ENCODE measurements around the gene HECA.
A peak's percentile ranks its signal among the peaks of the same experiment; 100 is the strongest.
"Not testable (repeated sequence)": the region's sequence is repeated elsewhere in the genome, so short reads cannot be mapped to it uniquely, and the experiment has no call there.

The HECA gene

GRCh38 chr6:139134817-139135577 is at the start of gene HECA:
HECA (plus strand) TSS chr6:139135080; CDS start chr6:139135397, 317 bp downstream.
- peak; percentile 97 to 99 for DNase-seq (ENCODE audit: low read depth in 2 of 2)

- DNase-seq (ENCODE audit: low read depth in 2 of 2), result no peak
Measured at GRCh38 chr6:139091826-139092225, 43.1 kb upstream of the HECA start.

DNA sequence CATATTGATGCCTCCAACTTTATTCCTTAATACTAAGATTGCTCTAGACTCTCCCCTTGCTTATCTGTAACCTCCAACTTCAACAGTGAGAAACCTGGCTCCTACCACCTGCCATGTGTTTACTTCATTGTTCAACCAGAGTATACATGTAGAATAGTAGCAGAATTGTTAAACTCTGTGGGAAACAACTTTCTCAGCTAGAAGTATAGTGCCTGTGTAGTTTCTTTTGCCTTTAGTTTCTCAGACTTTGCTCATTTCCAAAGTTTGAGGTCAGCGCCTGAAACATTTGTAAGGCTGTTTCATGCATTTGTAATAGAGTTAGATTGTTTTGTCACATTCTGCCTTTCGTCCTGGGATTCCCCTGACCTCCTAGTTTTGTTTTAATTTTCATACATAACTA is 34.9 kb upstream of the HECA start:
- DNase-seq (ENCODE audit: low read depth in 2 of 2), result no peak

- DNase-seq (ENCODE audit: low read depth in 2 of 2), result no peak
Measured at GRCh38 chr6:139107051-139107450, 27.8 kb upstream of the HECA start.

DNA sequence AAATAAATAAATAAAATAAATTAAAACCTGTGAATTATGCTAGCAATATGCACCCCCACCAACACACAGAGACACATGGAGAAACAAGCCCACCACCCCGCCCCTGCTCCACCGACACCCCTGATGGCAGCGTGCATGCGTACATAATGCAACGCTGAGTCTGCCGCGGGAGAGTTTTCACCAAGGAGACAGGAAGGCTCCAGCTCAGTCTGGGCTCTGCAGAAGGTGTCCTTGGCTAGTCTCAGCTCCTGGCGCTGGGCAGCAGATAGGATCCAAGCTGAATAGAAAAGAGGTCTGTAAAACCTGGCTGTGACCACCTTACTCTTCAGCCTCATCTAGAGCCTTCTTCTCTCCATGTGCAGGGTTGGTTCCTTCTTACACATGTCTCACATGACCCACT is 26.5 kb upstream of the HECA start:
- DNase-seq (ENCODE audit: low read depth in 2 of 2), result no peak

- peak; percentile 19 to 23 for DNase-seq (ENCODE audit: low read depth in 2 of 2)
Measured at GRCh38 chr6:139109558-139109957, 25.3 kb upstream of the HECA start.

GRCh38 chr6:139112146-139112545 is 22.7 kb upstream of the HECA start:
- DNase-seq (ENCODE audit: low read depth in 2 of 2), result no peak

DNA sequence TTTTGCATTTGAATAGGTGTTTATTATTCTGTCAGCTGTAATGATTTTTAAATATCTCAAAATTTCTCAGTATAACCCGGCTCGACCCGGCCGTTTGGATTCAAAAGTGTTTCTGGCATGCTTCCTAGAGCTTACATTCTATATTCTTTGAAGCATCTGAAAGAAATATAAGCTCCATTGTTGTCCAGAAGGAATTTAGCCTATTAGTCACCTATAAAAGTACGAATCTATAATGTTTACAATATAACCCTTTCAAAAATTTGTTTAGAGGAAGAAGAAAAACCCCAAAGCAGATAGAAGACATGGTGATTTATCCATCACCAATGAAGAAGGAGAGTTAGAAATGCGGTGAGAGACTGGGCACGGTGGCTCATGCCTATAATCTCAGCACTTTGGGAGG is 22.3 kb upstream of the HECA start:
- DNase-seq (ENCODE audit: low read depth in 2 of 2), result no peak

DNA sequence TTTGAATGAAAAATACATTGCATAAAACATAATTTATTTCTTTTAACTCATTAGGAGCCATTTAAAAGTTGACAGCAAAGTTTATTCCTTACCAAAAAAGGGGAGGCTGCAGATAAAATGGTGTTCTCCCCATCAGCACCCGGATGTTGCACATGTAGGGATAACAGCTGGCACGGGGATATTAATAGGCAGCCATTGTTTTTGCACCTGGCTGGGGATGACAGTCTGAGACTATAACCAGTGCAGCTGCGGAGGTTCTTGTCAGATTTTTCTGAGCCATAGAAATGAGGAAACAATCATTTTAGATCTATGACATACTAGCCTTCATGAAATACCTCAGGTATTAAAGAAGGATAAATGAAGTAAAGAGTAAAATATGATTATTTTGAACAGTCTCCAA is 20.1 kb upstream of the HECA start:
- no peak for DNase-seq (ENCODE audit: low read depth in 2 of 2)

DNA sequence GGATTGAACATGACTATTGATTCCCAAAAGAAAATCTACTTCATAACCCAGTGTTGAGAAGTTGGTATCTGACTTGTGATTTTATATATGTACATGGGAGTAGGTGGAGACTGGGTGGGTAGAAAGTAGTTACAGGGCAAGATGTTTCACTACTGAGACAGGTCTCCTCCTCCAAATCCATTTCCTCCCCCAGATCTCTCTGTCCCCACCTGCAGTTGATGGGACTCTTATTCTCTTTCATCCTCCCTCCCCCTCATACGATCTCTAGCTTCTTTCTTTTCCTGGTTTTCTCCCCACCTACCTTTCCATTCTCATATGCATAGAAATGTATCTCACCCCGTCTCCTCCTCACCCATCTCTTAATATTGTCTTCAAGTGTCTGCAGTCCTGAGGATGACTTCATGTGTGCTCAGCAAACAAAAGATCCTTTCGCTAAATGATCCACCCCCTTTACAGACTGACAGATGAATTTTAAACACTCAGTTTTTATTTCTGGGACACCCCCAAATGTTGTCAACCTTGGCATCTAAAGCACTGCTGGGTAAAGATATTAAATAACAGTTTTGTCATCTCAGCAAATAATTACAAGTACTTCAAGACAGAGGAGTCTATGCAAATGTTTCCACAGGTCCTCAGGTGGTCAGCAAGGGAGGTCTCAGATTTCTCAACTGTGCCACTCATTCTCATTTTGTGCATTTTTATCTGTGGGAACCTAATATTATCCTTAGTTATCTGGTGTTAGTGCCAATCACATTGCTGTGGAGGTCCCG is 18.7 kb upstream of the HECA start:
- no peak for DNase-seq (ENCODE audit: low read depth in 2 of 2)

- DNase-seq (ENCODE audit: low read depth in 2 of 2), result no peak
Measured at GRCh38 chr6:139117734-139118133, 17.1 kb upstream of the HECA start.

GRCh38 chr6:139119552-139119951 is 15.3 kb upstream of the HECA start:
- DNase-seq (ENCODE audit: low read depth in 2 of 2), result no peak

DNA sequence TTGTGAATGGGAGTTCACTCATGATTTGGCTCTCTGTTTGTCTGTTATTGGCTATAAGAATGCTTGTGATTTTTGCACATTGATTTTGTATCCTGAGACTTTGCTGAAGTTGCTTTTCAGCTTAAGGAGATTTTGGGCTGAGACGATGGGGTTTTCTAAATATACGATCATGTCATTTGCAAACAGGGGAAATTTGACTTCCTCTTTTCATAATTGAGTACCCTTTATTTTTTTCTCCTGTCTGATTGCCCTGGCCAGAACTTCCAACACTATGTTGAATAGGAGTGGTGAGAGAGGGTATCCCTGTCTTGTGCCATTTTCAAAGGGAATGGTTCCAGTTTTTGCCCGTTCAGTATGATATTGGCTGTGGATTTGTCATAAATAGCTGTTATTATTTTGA is 12.1 kb upstream of the HECA start:
- DNase-seq (ENCODE audit: low read depth in 2 of 2), result not testable (repeated sequence)

DNA sequence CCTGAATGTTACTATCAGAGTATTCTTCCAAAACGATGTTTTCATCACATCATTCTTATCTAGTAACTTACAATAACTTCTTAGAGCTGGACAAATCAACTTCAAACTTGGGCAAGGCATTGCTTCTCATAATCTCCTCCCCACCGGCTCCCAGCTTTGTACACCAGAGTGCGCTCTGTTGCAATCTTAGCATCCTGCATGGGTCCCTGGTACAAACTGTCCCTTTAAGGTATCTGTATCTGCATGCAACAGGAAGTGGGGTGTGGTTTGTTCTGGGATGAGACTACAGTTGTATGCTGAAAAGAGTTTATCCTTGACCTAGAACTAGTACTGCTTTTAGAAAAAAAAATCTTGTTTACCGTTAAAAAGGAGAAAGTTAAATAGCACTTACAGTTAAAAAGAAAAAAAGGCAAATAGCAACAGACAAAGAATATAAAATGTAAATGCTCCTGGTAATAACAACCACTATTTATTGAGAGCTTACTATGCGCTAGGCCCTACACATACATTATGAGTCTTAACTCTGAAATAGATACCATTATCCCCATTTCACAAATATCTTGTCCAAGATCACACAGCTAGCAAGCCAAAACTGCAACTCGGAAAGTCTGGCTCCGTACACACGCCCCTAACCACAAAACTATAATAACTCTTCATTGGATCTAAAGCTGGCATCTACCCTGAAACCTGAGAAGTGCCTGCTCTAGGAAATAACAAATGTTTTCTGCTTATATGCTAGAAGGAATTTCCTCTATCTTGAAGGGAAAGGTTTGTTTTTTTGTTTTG is 9.8 kb upstream of the HECA start:
- peak in 1 of 2 donors; percentile 73 for DNase-seq (ENCODE audit: low read depth in 2 of 2)

- DNase-seq (ENCODE audit: low read depth in 2 of 2), result no peak
Measured at GRCh38 chr6:139126255-139126654, 8.6 kb upstream of the HECA start.

GRCh38 chr6:139126931-139127330 is 7.9 kb upstream of the HECA start:
- no peak for DNase-seq (ENCODE audit: low read depth in 2 of 2)

DNA sequence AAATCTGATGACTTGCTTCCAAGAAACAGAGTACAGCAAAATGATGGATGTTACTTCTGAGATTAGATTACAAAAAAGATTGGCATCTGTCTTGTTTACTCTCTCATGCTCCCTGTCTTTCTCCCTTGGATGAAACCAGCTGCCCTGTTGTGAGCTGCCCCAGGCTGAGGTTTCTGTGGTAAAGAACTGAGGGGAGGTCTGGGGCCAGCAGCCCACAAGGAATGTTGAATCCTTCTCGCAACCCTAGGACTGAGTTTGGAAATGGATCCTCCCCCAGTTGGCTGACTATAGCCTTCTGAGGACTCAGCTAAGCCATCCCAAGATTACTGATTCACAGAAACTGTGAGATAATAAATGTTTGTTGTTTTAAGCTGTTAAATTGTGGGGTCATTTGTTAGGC is 5.6 kb upstream of the HECA start:
- no peak for DNase-seq (ENCODE audit: low read depth in 2 of 2)

DNA sequence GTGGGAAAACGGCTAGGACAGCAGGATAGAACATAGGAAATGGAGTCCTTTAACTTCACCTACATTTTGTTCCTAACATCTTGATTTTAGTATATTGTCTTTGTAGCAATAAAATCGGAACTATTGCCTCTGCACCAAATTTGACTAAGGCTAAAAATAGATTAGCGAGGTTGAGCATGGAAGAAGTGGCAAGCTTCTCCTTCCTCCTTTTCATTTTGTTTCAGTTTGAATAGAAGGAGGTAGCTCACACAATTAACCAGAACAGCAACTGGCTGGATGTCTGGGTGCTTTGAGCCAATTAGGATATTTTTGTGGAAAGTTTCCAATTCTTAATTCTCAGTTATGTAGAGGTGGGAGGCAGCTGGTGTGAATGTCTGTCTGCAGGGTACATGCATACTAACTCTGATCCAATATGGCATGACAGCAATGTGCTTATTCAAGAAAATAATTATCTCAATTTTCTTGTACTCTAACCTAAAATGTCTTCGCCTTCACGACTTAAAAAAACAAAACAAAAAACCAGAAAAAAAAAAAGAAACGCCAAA is 3.1 kb upstream of the HECA start:
- DNase-seq (ENCODE audit: low read depth in 2 of 2), result no peak

DNA sequence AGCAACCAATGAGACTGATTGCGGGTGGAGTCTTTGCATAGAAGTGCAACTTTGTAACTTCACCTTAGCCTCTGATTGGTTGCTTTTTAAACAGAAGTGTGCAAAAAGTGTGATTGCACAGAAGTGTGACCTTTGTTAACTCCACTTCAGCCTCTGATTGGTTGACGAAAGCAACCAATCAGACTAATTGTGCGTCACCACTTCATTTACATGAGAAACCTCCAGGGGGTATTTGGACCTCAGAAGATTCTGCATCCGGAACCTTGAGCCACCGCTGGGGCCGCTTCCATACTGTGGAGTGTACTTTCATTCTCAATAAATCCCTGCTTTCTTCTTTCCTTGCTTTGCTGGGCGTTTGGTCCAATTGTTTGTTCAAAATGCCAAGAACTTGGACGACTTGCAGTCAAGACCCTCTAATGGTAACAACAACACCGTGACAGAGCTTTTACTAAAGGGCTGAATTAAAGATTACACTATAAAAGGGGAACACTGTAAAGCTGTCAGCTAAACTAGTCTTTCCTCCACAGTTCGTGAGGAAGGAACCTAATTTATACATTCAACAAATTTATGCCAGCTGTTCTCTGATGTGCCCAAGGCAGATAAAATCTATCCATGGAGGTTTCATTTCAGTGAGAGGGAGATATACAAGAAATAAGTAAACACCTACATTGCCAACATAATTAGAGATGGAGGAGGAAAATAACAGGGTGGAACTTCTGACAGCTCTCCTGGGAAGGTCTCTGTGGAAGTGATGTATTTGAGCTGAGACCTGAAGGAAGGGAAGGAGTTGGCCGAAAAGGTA is 1.4 kb upstream of the HECA start:
- DNase-seq (ENCODE audit: low read depth in 2 of 2), result no peak

- DNase-seq (ENCODE audit: low read depth in 2 of 2), result no peak
Measured at GRCh38 chr6:139134064-139134395, 850 bp upstream of the HECA start.

Measured in stimulated activated CD4-positive, alpha-beta T cell treated with anti-CD3 and anti-CD28 coated beads, Interleukin-15, amount 100 ng/mL, for 48 hours (primary cell).